Neural cell (in vitro differentiated cells): ENCODE data around the gene DCAF8. TPM values are rescaled to one million over a fixed set of nuclear protein-coding genes. Genes with fewer than 3 reads are reported as not detected.

Experiments
- H2AFZ ChIP-seq: fragments of 200-600, 300-800 bp; sonication (generic), shearing (Covaris generic); 2 replicates; pipeline ENCODE4 v1.6.0; 2014; ENCODE audit warnings: low read depth, mild to moderate bottlenecking, antibody characterized with exemption, low read length, moderate library complexity
- H3F3A ChIP-seq: fragments of 200-600 bp; shearing (Covaris generic); 2 replicates; pipeline ENCODE4 v1.6.1; 2016; ENCODE audit warnings: mild to moderate bottlenecking, moderate library complexity, mixed read lengths, antibody characterized with exemption, low read length; ENCODE audit not compliant: insufficient read depth, poor library complexity, severe bottlenecking
- H3K27ac ChIP-seq: fragments of 200-600, 300-800 bp; sonication (generic), shearing (Covaris generic); 2 replicates; pipeline ENCODE4 v1.5.1; 2014; ENCODE audit warnings: mild to moderate bottlenecking, low read length, moderate library complexity
- H3K27me3 ChIP-seq: fragments of 300-800, 200-600 bp; sonication (generic), shearing (Covaris generic); 2 replicates; pipeline ENCODE4 v1.6.0; 2014; ENCODE audit warnings: mild to moderate bottlenecking, low read depth, low read length, moderate library complexity; ENCODE audit not compliant: insufficient read depth
- H3K36me3 ChIP-seq: fragments of 300-800, 200-600 bp; sonication (generic), shearing (Covaris generic); 2 replicates; pipeline ENCODE4 v1.5.1; 2014; ENCODE audit warnings: mild to moderate bottlenecking, antibody characterized with exemption, low read length, moderate library complexity; ENCODE audit not compliant: insufficient read depth
- H3K4me2 ChIP-seq: fragments of 300-800, 200-600 bp; sonication (generic), shearing (Covaris generic); 2 replicates; pipeline ENCODE4 v1.6.0; 2014; ENCODE audit warnings: mild to moderate bottlenecking, low read length
- H3K4me3 ChIP-seq: fragments of 300-800, 200-600 bp; sonication (generic), shearing (Covaris generic); 2 replicates; pipeline ENCODE4 v1.5.1; 2014; ENCODE audit warnings: mild to moderate bottlenecking, low read length, moderate library complexity
- H3K79me2 ChIP-seq: fragments of 200-600 bp; shearing (Covaris generic); replicated peaks from 2 replicates; pipeline ENCODE4 v1.6.0; 2014; ENCODE audit warnings: mild to moderate bottlenecking, low read length, moderate library complexity; ENCODE audit not compliant: insufficient read depth
- H3K9ac ChIP-seq: fragments of 300-800, 200-600 bp; sonication (generic), shearing (Covaris generic); 2 replicates; pipeline ENCODE4 v1.6.1; 2016; ENCODE audit warnings: mild to moderate bottlenecking, low read length, mixed read lengths
- H3K9me2 ChIP-seq: fragments of 200-600 bp; shearing (Covaris generic); 2 replicates; pipeline ENCODE4 v1.6.1; 2016; ENCODE audit warnings: mild to moderate bottlenecking, low read length, mixed read lengths; ENCODE audit not compliant: insufficient read depth
- H3K9me3 ChIP-seq: fragments of 200-600, 300-800 bp; sonication (generic), shearing (Covaris generic); 2 replicates; pipeline ENCODE4 v1.6.1; 2016; ENCODE audit warnings: mild to moderate bottlenecking, mixed run types, low read length, moderate library complexity, mixed read lengths
- H4K20me1 ChIP-seq: fragments of 200-600 bp; shearing (Covaris generic); 2 replicates; pipeline ENCODE4 v1.6.1; 2016; ENCODE audit warnings: mild to moderate bottlenecking, mixed run types; ENCODE audit not compliant: insufficient read depth
- EP300 ChIP-seq: fragments of 450-650 bp; conservative IDR thresholded peaks from 2 replicates; pipeline ENCODE4 v1.6.1; 2014; ENCODE audit warnings: antibody characterized with exemption, mild to moderate bottlenecking, moderate library complexity; ENCODE audit not compliant: poor library complexity, severe bottlenecking
- EZH2 ChIP-seq: fragments of 200-600, 300-800 bp; shearing (Covaris generic), sonication (generic); IDR thresholded peaks from 2 replicates; pipeline ENCODE4 v1.6.1; 2014; ENCODE audit warnings: antibody characterized with exemption, low read length, borderline replicate concordance, mild to moderate bottlenecking; ENCODE audit not compliant: insufficient read depth, poor library complexity, severe bottlenecking
- MXI1 ChIP-seq: fragments of 450-650 bp; conservative IDR thresholded peaks from 2 replicates; pipeline ENCODE4 v1.6.1; 2014; ENCODE audit warnings: antibody characterized with exemption, mild to moderate bottlenecking; ENCODE audit not compliant: poor library complexity, severe bottlenecking
- POLR2AphosphoS5 ChIP-seq: IDR thresholded peaks from 2 replicates; pipeline ENCODE4 v1.6.1; 2012
- RAD21 ChIP-seq: fragments of 450-650 bp; conservative IDR thresholded peaks from 2 replicates; pipeline ENCODE4 v1.6.1; 2014; ENCODE audit warnings: antibody characterized with exemption, mild to moderate bottlenecking, moderate library complexity
- SMC3 ChIP-seq: fragments of 450-650 bp; conservative IDR thresholded peaks from 2 replicates; pipeline ENCODE4 v1.6.1; 2014; ENCODE audit warnings: antibody characterized with exemption, mild to moderate bottlenecking, moderate library complexity; ENCODE audit not compliant: poor library complexity
- TAF1 ChIP-seq: IDR thresholded peaks from 2 replicates; pipeline ENCODE4 v1.6.1; 2012; ENCODE audit warnings: low read depth
- polyA plus RNA-seq: library from polyadenylated mRNA; depleted of rRNA; stranded (reverse); fragments of >200 nt; gene quantifications from 2 replicates; pipeline ENCODE4 v1.2.3, GENCODE V29; 2014
- TF ChIP-seq, protein P1 (sequence below): fragments of 450-650 bp; IDR thresholded peaks from 2 replicates; pipeline ENCODE4 v1.5.1; 2014; ENCODE audit warnings: antibody characterized with exemption, mild to moderate bottlenecking, moderate library complexity; ENCODE audit not compliant: poor library complexity, severe bottlenecking
- TF ChIP-seq, protein P2 (sequence below): IDR thresholded peaks from 2 replicates; pipeline ENCODE4 v1.6.1; 2012; ENCODE audit warnings: borderline replicate concordance

Gene DCAF8
- polyA plus RNA-seq, 1 donor from 2014 or later = 153 TPM

DNA sequence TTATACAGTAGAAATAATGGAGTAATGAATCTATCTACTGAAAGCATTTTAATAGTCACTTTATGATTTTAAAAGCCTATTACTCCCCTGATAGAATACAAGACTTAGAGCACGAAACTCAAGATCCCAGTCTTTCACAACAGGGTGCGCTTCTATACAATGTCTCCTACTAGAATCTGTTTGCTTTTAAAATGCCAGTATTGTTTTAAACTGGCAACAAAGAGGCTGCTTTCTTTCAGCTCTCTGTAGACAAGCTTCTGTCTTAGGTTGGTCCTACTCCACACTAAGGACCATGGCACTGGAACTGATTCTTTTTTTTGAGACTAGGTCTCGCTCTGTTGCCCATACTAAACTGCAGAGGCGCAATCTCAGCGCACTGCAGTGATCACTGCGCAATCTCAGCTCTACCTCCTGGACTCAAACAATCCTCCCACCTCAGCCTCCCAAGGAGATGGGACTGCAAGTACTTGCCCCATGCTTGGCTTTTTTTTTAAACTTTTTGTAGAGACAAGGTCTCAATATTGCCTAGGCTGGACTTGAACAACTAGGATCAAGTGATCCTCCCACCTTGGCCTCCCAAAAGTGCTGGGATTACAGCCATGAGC is 4.8 kb downstream of the DCAF8 start:
- H3K4me2 ChIP-seq = no peak overlapping the region

DNA sequence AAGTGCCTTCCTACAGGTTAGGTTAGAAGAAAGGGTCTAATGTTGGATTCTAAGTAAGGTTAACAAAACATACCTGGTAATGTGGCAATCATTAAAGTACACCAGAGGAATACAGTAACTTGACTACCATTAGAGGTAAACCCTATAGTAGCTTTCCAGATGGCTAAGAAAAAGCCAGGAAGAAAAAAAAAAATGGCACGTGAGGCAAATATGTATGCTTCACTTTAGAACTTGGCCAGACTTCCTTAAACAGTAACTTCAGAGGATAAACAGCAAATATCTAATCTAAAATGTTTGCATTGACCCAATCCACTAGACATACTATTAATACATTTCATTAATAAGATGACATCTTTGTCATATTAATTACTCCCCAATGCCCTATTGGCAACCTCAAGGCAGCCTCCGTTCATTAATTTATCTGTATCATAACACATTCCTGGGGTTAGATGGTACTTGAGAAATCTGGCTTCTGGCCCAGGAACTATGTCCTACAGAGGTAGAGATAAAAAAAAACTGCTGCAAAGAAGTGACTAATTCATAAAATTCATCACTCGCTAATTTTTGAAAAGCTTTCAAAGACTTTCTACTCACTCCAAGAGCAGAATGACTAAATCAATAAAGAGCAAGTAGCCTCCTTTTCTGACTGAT is 5.8 kb downstream of the DCAF8 start:
- TF ChIP-seq POLR2AphosphoS5 = no peak
- no peak for TF ChIP-seq MXI1
- TF ChIP-seq, protein P1, sequence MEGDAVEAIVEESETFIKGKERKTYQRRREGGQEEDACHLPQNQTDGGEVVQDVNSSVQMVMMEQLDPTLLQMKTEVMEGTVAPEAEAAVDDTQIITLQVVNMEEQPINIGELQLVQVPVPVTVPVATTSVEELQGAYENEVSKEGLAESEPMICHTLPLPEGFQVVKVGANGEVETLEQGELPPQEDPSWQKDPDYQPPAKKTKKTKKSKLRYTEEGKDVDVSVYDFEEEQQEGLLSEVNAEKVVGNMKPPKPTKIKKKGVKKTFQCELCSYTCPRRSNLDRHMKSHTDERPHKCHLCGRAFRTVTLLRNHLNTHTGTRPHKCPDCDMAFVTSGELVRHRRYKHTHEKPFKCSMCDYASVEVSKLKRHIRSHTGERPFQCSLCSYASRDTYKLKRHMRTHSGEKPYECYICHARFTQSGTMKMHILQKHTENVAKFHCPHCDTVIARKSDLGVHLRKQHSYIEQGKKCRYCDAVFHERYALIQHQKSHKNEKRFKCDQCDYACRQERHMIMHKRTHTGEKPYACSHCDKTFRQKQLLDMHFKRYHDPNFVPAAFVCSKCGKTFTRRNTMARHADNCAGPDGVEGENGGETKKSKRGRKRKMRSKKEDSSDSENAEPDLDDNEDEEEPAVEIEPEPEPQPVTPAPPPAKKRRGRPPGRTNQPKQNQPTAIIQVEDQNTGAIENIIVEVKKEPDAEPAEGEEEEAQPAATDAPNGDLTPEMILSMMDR = no peak
- TF ChIP-seq EZH2 = no peak
- no peak for TF ChIP-seq SMC3
- no peak for TF ChIP-seq TAF1
- TF ChIP-seq EP300 = no peak
- TF ChIP-seq, protein P2, sequence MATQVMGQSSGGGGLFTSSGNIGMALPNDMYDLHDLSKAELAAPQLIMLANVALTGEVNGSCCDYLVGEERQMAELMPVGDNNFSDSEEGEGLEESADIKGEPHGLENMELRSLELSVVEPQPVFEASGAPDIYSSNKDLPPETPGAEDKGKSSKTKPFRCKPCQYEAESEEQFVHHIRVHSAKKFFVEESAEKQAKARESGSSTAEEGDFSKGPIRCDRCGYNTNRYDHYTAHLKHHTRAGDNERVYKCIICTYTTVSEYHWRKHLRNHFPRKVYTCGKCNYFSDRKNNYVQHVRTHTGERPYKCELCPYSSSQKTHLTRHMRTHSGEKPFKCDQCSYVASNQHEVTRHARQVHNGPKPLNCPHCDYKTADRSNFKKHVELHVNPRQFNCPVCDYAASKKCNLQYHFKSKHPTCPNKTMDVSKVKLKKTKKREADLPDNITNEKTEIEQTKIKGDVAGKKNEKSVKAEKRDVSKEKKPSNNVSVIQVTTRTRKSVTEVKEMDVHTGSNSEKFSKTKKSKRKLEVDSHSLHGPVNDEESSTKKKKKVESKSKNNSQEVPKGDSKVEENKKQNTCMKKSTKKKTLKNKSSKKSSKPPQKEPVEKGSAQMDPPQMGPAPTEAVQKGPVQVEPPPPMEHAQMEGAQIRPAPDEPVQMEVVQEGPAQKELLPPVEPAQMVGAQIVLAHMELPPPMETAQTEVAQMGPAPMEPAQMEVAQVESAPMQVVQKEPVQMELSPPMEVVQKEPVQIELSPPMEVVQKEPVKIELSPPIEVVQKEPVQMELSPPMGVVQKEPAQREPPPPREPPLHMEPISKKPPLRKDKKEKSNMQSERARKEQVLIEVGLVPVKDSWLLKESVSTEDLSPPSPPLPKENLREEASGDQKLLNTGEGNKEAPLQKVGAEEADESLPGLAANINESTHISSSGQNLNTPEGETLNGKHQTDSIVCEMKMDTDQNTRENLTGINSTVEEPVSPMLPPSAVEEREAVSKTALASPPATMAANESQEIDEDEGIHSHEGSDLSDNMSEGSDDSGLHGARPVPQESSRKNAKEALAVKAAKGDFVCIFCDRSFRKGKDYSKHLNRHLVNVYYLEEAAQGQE = no peak
- TF ChIP-seq RAD21 = no peak
- H3K4me2 ChIP-seq = no peak overlapping the region
- H3K36me3 ChIP-seq = no peaks in the 10 kb centered on the region
- H3K9me2 ChIP-seq = no peaks in the 10 kb centered on the region
- H3K9ac ChIP-seq = no peak overlapping the region
- H3K27me3 ChIP-seq = no peaks in the 10 kb centered on the region
- H3K9me3 ChIP-seq = no peaks in the 10 kb centered on the region
- H4K20me1 ChIP-seq = no peaks in the 10 kb centered on the region
- no peaks in the 10 kb centered on the region for H3F3A ChIP-seq
- no peak overlapping the region for H2AFZ ChIP-seq
- no peak overlapping the region for H3K27ac ChIP-seq
- H3K4me3 ChIP-seq = no peak overlapping the region
- peaks cover 40% of the 10 kb centered on the region for H3K79me2 ChIP-seq

More for the DNA sequence above, 4.8 kb downstream of the DCAF8 start:
- Histone ChIP-seq H3K9me2 (no peaks in the 10 kb centered on the region), H4K20me1 (no peaks in the 10 kb centered on the region), H3K27me3 (no peaks in the 10 kb centered on the region), H3K9ac (no peak overlapping the region), H3K27ac (no peak overlapping the region), H2AFZ (no peak overlapping the region), H3K36me3 (no peaks in the 10 kb centered on the region), H3K4me3 (no peak overlapping the region), H3K79me2 (peaks cover 46% of the 10 kb centered on the region), H3F3A (no peaks in the 10 kb centered on the region), H3K9me3 (no peaks in the 10 kb centered on the region)
- TF ChIP-seq RAD21 (no peak), SMC3 (no peak), EP300 (no peak), POLR2AphosphoS5 (no peak), MXI1 (no peak)
- TF ChIP-seq, protein P1 = no peak
- TF ChIP-seq, protein P2 = no peak
